Mesenchymal stem cell (in vitro differentiated cells and primary cell): Measurements from ENCODE around the gene MMP8.
"Not testable (repeated sequence)": the region's sequence is repeated elsewhere in the genome, so short reads cannot be mapped to it uniquely, and the experiment has no call there.

ENCODE experiments used
- DNase-seq: peaks from one replicate; pipeline ENCODE4 v3.0.0-alpha.2; 2013
- H2AFZ ChIP-seq: one replicate; pipeline ENCODE4 v1.6.1; 2013; ENCODE audit warnings: low read depth, mild to moderate bottlenecking, control low read depth, inconsistent platforms, low read length, moderate library complexity
- H2AK5ac ChIP-seq: 2 replicates; pipeline ENCODE4 v1.6.1; 2013; ENCODE audit warnings: low read length, moderate library complexity, mild to moderate bottlenecking, inconsistent platforms; ENCODE audit not compliant: severe bottlenecking
- H2BK120ac ChIP-seq: one replicate; pipeline ENCODE4 v1.6.1; 2013; ENCODE audit warnings: low read depth, mild to moderate bottlenecking, inconsistent platforms, low read length, moderate library complexity
- H2BK12ac ChIP-seq, 2 experiments: one replicate each; pipeline ENCODE4 v1.6.1; 2013; ENCODE audit warnings: inconsistent platforms in 2 of 2, low read length in 2 of 2, mild to moderate bottlenecking in 2 of 2, moderate library complexity in 2 of 2, control low read depth in 1 of 2
- H2BK15ac ChIP-seq: one replicate; pipeline ENCODE4 v1.6.1; 2013; ENCODE audit warnings: mild to moderate bottlenecking, low read depth, inconsistent platforms; ENCODE audit not compliant: poor library complexity, severe bottlenecking
- H2BK5ac ChIP-seq: 2 replicates; pipeline ENCODE4 v1.6.1; 2013; ENCODE audit warnings: low read depth, mild to moderate bottlenecking, low read length, control low read depth, inconsistent platforms; ENCODE audit not compliant: poor library complexity, severe bottlenecking
- H3K14ac ChIP-seq, 2 experiments: one replicate each; pipeline ENCODE4 v1.6.1; 2013; ENCODE audit warnings: inconsistent platforms in 2 of 2, low read length in 2 of 2, control low read depth in 1 of 2, mild to moderate bottlenecking in 1 of 2, moderate library complexity in 1 of 2
- H3K18ac ChIP-seq, 2 experiments: one replicate each; pipeline ENCODE4 v1.6.1; 2013; ENCODE audit warnings: inconsistent platforms in 2 of 2, low read length in 2 of 2, control low read depth in 1 of 2, low read depth in 1 of 2, mild to moderate bottlenecking in 1 of 2
- H3K23ac ChIP-seq, 2 experiments: one replicate each; pipeline ENCODE4 v1.6.1; 2013; ENCODE audit warnings: inconsistent platforms in 2 of 2, low read length in 2 of 2, mild to moderate bottlenecking in 2 of 2, moderate library complexity in 2 of 2, control low read depth in 1 of 2
- H3K27ac ChIP-seq: 2 replicates; pipeline ENCODE4 v1.5.1; 2013; ENCODE audit warnings: mild to moderate bottlenecking, moderate library complexity, low read length, control low read depth, inconsistent platforms; ENCODE audit not compliant: poor library complexity, severe bottlenecking
- H3K27me3 ChIP-seq, 2 experiments: 2 replicates each; pipeline versions ENCODE4 v1.6.1 to v1.7.0; 2013; ENCODE audit warnings: low read length in 2 of 2, mild to moderate bottlenecking in 2 of 2, moderate library complexity in 2 of 2, control low read depth in 1 of 2, inconsistent platforms in 1 of 2; ENCODE audit not compliant: control insufficient read depth in 1 of 2, insufficient read depth in 1 of 2
- H3K36me3 ChIP-seq, 2 experiments: 2 replicates each; pipeline versions ENCODE4 v1.6.1 to v1.7.0; 2013; ENCODE audit warnings: low read length in 2 of 2, control low read depth in 1 of 2, inconsistent platforms in 1 of 2, low read depth in 1 of 2, mild to moderate bottlenecking in 1 of 2; ENCODE audit not compliant: insufficient read depth in 2 of 2, control insufficient read depth in 1 of 2
- H3K4ac ChIP-seq, 2 experiments: one replicate each; pipeline ENCODE4 v1.6.1; 2013; ENCODE audit warnings: inconsistent platforms in 2 of 2, low read length in 2 of 2, mild to moderate bottlenecking in 2 of 2, moderate library complexity in 2 of 2, control low read depth in 1 of 2, low read depth in 1 of 2
- H3K4me1 ChIP-seq: 2 replicates; pipeline ENCODE4 v1.6.1; 2013; ENCODE audit warnings: low read depth, low read length, control low read depth; ENCODE audit not compliant: control insufficient read depth, insufficient read depth
- H3K4me2 ChIP-seq: 2 replicates; pipeline ENCODE4 v1.6.1; 2013; ENCODE audit warnings: low read length, mild to moderate bottlenecking, inconsistent platforms; ENCODE audit not compliant: poor library complexity, severe bottlenecking
- H3K4me3 ChIP-seq, 2 experiments: 2 replicates each; pipeline versions ENCODE4 v1.5.1 to v1.7.0; 2013; ENCODE audit warnings: low read length in 2 of 2, mild to moderate bottlenecking in 2 of 2, control low read depth in 1 of 2, low read depth in 1 of 2; ENCODE audit not compliant: insufficient read depth in 1 of 2
- H3K79me1 ChIP-seq: replicated peaks from 2 replicates; pipeline ENCODE4 v1.6.1; 2013; ENCODE audit warnings: mild to moderate bottlenecking, control low read depth, low read length, inconsistent platforms; ENCODE audit not compliant: poor library complexity, severe bottlenecking
- H3K9ac ChIP-seq: 2 replicates; pipeline ENCODE4 v1.7.0; 2013; ENCODE audit warnings: mild to moderate bottlenecking, low read length, moderate library complexity
- H3K9me3 ChIP-seq: 2 replicates; pipeline ENCODE4 v1.7.0; 2013; ENCODE audit warnings: mild to moderate bottlenecking, low read length; ENCODE audit not compliant: control insufficient read depth
- H4K8ac ChIP-seq: one replicate; pipeline ENCODE4 v1.6.1; 2013; ENCODE audit warnings: inconsistent platforms, mild to moderate bottlenecking, low read length, moderate library complexity
- H4K91ac ChIP-seq: one replicate; pipeline ENCODE4 v1.6.1; 2013; ENCODE audit warnings: mild to moderate bottlenecking, low read length, inconsistent platforms
- WGBS: methylation state at CpG from one replicate; pipeline ENCODE4 v1.1.7; 2013; ENCODE audit warnings: mixed read lengths; 5-methylcytosine and 5-hydroxymethylcytosine counted together

Gene MMP8

DNA sequence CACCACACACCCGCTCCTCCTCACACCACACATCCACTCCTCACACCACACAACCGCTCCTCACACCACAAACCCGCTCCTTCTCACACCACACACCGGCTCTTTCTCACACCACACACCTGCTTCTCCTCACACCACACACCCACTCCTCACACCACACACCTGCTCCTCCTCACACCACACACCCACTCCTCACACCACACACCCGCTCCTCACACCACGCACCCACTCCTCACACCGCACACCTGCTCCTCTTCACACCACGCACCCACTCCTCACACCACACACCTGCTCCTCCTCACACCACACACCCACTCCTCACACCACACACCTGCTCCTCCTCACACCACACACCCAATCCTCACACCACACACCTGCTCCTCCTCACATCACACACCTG lies 6.2 kb upstream of the MMP8 start:
- not testable (repeated sequence) for H3K9ac ChIP-seq, H3K36me3 ChIP-seq, H3K4me2 ChIP-seq, DNase-seq, H3K27ac ChIP-seq, H3K4me1 ChIP-seq, H2BK5ac ChIP-seq, H3K9me3 ChIP-seq, H2AFZ ChIP-seq, H3K27me3 ChIP-seq, H3K79me1 ChIP-seq, H3K23ac ChIP-seq, H2AK5ac ChIP-seq, H3K4me3 ChIP-seq
- WGBS = 31% methylated on average over 7 of the region's 8 CpGs
- Histone ChIP-seq H2BK15ac (peak overlapping the region; percentile 29), H2BK120ac (peak overlapping the region; percentile 21), H3K4ac (peak overlapping the region; percentile 32 to 61), H4K91ac (peak overlapping the region; percentile 95), H3K18ac (peak overlapping the region; percentile 68 to 84), H4K8ac (peak overlapping the region; percentile 73), H3K14ac (peak overlapping the region in 1 of 2 experiments; percentile 31), H2BK12ac (peak overlapping the region; percentile 75 to 93)

GRCh38 chr11:102729849-102730815 lies 5.4 kb upstream of the MMP8 start:
- Histone ChIP-seq H3K36me3 (no peaks in the 10 kb centered on the region), H2BK5ac (no peak overlapping the region), H4K8ac (peak overlapping the region; percentile 83), H2AK5ac (no peak overlapping the region), H2BK120ac (peak overlapping the region; percentile 27), H3K14ac (peak overlapping the region in 1 of 2 experiments; percentile 31), H3K79me1 (no peaks in the 10 kb centered on the region), H3K9ac (peak overlapping the region; percentile 56), H3K9me3 (no peaks in the 10 kb centered on the region), H2AFZ (no peak overlapping the region), H2BK15ac (no peak overlapping the region), H3K4me3 (no peak overlapping the region), H2BK12ac (peak overlapping the region; percentile 75 to 93), H3K27me3 (peaks cover 0 to 3% of the 10 kb centered on the region in 2 experiments), H3K4me1 (no peaks in the 10 kb centered on the region), H3K23ac (no peak overlapping the region), H3K4me2 (no peak overlapping the region), H3K18ac (peak overlapping the region; percentile 81 to 84), H4K91ac (peak overlapping the region; percentile 95), H3K27ac (no peak overlapping the region), H3K4ac (peak overlapping the region in 1 of 2 experiments; percentile 61)
- WGBS = 25% methylated on average over 9 of the region's 9 CpGs
- DNase-seq = peak; percentile 71

DNA sequence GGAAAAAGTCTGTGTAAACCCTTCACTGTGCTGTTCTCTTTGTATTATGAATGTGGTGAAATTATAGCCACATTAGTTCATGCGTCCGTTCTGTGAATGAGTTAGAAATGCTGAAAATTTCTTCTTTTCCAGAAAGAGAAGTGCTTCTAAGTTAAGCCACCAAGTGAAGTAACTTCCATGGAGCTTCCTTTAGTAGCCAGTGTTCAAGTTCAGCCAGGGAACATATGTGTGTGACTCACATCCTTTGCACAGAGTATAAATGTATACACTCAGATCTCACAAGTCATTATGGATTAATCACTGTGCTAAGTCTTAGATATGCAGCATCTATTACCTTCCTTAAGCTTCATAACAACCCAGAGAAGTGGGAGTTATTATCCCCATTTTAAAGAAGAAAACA lies 3.1 kb upstream of the MMP8 start:
- no peak overlapping the region for H2BK120ac ChIP-seq
- no peak overlapping the region for H2BK12ac ChIP-seq
- H3K27ac ChIP-seq = no peak overlapping the region
- no peak overlapping the region for H2AFZ ChIP-seq
- no peak overlapping the region for H3K9ac ChIP-seq
- H3K4ac ChIP-seq = no peak overlapping the region
- H3K4me3 ChIP-seq = no peak overlapping the region
- H3K18ac ChIP-seq = no peak overlapping the region
- H2BK5ac ChIP-seq = no peak overlapping the region
- no peak overlapping the region for H2BK15ac ChIP-seq
- H3K14ac ChIP-seq = no peak overlapping the region
- no peak overlapping the region for H3K4me2 ChIP-seq
- H3K27me3 ChIP-seq = peaks cover 0 to 3% of the 10 kb centered on the region in 2 experiments
- H3K79me1 ChIP-seq = no peaks in the 10 kb centered on the region
- no peak overlapping the region for H4K91ac ChIP-seq
- H3K4me1 ChIP-seq = no peaks in the 10 kb centered on the region
- no peak overlapping the region for H3K23ac ChIP-seq
- DNase-seq = peak; percentile 86
- H3K9me3 ChIP-seq = no peaks in the 10 kb centered on the region
- WGBS = 14% methylated on average over 2 of the region's 2 CpGs
- no peaks in the 10 kb centered on the region for H3K36me3 ChIP-seq
- H2AK5ac ChIP-seq = no peak overlapping the region
- H4K8ac ChIP-seq = no peak overlapping the region

DNA sequence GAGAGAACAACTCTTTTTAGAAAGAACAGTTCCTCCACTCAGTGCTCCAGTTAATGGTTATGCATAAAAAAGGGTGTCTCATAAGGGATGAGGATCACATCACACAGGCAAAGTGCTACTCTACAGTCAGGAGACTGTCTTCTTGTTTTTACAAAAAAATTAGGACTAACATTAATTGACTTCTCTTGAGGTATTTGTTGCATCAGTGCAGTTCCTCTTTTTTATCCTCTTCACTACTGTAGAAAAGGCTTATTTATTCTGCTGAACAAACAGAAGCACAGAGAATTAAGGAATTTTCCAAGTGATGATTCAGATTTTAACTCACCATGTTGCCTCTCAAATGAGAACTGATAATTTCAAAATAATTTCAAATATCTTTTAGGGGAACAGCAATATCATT lies 1.9 kb downstream of the MMP8 start:
- Histone ChIP-seq H2BK12ac (no peak overlapping the region), H2AFZ (no peak overlapping the region), H3K23ac (no peak overlapping the region), H3K4ac (no peak overlapping the region), H3K27ac (no peak overlapping the region), H3K4me2 (no peak overlapping the region), H3K4me3 (no peak overlapping the region), H4K8ac (no peak overlapping the region), H3K36me3 (no peaks in the 10 kb centered on the region), H2AK5ac (no peak overlapping the region), H3K18ac (no peak overlapping the region), H3K14ac (no peak overlapping the region), H3K9ac (no peak overlapping the region), H3K4me1 (no peaks in the 10 kb centered on the region), H3K9me3 (peaks cover 3% of the 10 kb centered on the region), H4K91ac (no peak overlapping the region), H2BK15ac (no peak overlapping the region), H2BK5ac (no peak overlapping the region), H2BK120ac (no peak overlapping the region), H3K27me3 (no peaks in the 10 kb centered on the region), H3K79me1 (no peaks in the 10 kb centered on the region)
- DNase-seq = no peak
